Measurements from ENCODE around the gene IFT57. TPM values are rescaled to one million over a fixed set of nuclear protein-coding genes. Genes with fewer than 3 reads are reported as not detected.
"Not testable (repeated sequence)": the region's sequence is repeated elsewhere in the genome, so short reads cannot be mapped to it uniquely, and the experiment has no call there.

Gene IFT57
- polyA plus RNA-seq, 1 donor (not counting 4 experiments of a cell fraction or from before 2014, with no cell fraction given) = 47.6 TPM

GRCh38 chr3:108264534-108265298 is 42.5 kb upstream of the IFT57 start:
- H3K27me3 ChIP-seq (ENCODE audit: control insufficient read depth, extremely low read depth, insufficient read depth, low read length); H3K27ac ChIP-seq (ENCODE audit: control insufficient read depth, insufficient read depth, low read length); H3K36me3 ChIP-seq (ENCODE audit: control insufficient read depth in 2 of 2, extremely low read depth in 1 of 2, insufficient read depth in 2 of 2, low read length in 2 of 2); dilution Hi-C loops (cut with MboI; ENCODE audit: extremely low pct_ligation_motif_present, low sequenced_read_pairs); H3K79me2 ChIP-seq (ENCODE audit: control insufficient read depth, insufficient read depth, low read length); H3K4me3 ChIP-seq (ENCODE audit: control insufficient read depth in 2 of 3, extremely low read depth in 1 of 3, insufficient read depth in 2 of 3, low read depth in 1 of 3, low read length in 3 of 3); H3K4me1 ChIP-seq (ENCODE audit: control insufficient read depth, extremely low read depth, insufficient read depth, low read length); H3K9ac ChIP-seq (ENCODE audit: control insufficient read depth, extremely low read depth, insufficient read depth, low read length); FAIRE-seq; H3K9me3 ChIP-seq (ENCODE audit: control insufficient read depth, low read depth, low read length); DNase-seq (ENCODE audit: low read depth, low spot score); H4K20me1 ChIP-seq (ENCODE audit: control insufficient read depth, extremely low read depth, insufficient read depth, low read length); H3K4me2 ChIP-seq (ENCODE audit: control insufficient read depth, extremely low read depth, insufficient read depth, low read depth, low read length); H3K9me1 ChIP-seq (ENCODE audit: control insufficient read depth, extremely low read depth, insufficient read depth, low read length); H2AFZ ChIP-seq (ENCODE audit: control insufficient read depth, low read length): not testable (repeated sequence)

DNA sequence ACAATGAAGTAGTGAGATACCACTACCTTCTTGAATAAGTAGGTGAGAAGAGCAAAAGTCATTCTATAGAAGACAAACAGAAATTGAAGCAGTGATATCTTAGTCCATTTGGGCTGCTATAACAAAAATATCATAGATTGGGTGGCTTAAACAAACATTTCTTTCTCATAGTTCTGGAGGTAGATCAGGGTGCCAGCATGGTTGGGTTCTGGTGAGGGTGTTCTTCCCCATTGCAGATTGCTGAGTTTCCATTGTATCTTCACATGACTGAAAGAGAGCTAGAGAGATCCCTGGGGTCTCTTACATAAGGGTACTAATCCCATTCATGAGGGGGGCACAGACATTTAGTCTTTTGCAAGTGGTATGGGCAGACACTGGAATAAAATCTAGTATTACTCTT is 32.9 kb upstream of the IFT57 start:
- Histone ChIP-seq H3K36me3 (ENCODE audit: control insufficient read depth in 2 of 2, extremely low read depth in 1 of 2, insufficient read depth in 2 of 2, low read length in 2 of 2) (no peaks in the 10 kb centered on the region), H2AFZ (ENCODE audit: control insufficient read depth, low read length) (no peak overlapping the region), H4K20me1 (ENCODE audit: control insufficient read depth, extremely low read depth, insufficient read depth, low read length) (no peaks in the 10 kb centered on the region), H3K9me1 (ENCODE audit: control insufficient read depth, extremely low read depth, insufficient read depth, low read length) (no peaks in the 10 kb centered on the region), H3K27me3 (ENCODE audit: control insufficient read depth, extremely low read depth, insufficient read depth, low read length) (no peaks in the 10 kb centered on the region), H3K4me2 (ENCODE audit: control insufficient read depth, extremely low read depth, insufficient read depth, low read depth, low read length) (no peak overlapping the region), H3K4me3 (ENCODE audit: control insufficient read depth in 2 of 3, extremely low read depth in 1 of 3, insufficient read depth in 2 of 3, low read depth in 1 of 3, low read length in 3 of 3) (no peak overlapping the region), H3K9me3 (ENCODE audit: control insufficient read depth, low read depth, low read length) (no peaks in the 10 kb centered on the region), H3K9ac (ENCODE audit: control insufficient read depth, extremely low read depth, insufficient read depth, low read length) (no peak overlapping the region), H3K27ac (ENCODE audit: control insufficient read depth, insufficient read depth, low read length) (no peak overlapping the region), H3K4me1 (ENCODE audit: control insufficient read depth, extremely low read depth, insufficient read depth, low read length) (no peaks in the 10 kb centered on the region), H3K79me2 (ENCODE audit: control insufficient read depth, insufficient read depth, low read length) (no peaks in the 10 kb centered on the region)
- TF ChIP-seq, protein P1, sequence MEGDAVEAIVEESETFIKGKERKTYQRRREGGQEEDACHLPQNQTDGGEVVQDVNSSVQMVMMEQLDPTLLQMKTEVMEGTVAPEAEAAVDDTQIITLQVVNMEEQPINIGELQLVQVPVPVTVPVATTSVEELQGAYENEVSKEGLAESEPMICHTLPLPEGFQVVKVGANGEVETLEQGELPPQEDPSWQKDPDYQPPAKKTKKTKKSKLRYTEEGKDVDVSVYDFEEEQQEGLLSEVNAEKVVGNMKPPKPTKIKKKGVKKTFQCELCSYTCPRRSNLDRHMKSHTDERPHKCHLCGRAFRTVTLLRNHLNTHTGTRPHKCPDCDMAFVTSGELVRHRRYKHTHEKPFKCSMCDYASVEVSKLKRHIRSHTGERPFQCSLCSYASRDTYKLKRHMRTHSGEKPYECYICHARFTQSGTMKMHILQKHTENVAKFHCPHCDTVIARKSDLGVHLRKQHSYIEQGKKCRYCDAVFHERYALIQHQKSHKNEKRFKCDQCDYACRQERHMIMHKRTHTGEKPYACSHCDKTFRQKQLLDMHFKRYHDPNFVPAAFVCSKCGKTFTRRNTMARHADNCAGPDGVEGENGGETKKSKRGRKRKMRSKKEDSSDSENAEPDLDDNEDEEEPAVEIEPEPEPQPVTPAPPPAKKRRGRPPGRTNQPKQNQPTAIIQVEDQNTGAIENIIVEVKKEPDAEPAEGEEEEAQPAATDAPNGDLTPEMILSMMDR (optimal IDR thresholded peaks at IDR 0.05 in 1 of 3, IDR thresholded peaks at IDR 0.05 in 1 of 3, conservative IDR thresholded peaks at IDR 0.05 in 1 of 3; ENCODE audit: extremely low read depth in 1 of 3, insufficient read depth in 2 of 3, low read length in 3 of 3) = no peak
- TF ChIP-seq EZH2 (IDR thresholded peaks at IDR 0.05; ENCODE audit: low read length) = no peak
- no peak for FAIRE-seq
- DNase-seq (ENCODE audit: low read depth, low spot score) = no peak
- dilution Hi-C loops (cut with MboI; ENCODE audit: extremely low pct_ligation_motif_present, low sequenced_read_pairs) = no loop called here

- H3K36me3 ChIP-seq (ENCODE audit: control insufficient read depth in 2 of 2, extremely low read depth in 1 of 2, insufficient read depth in 2 of 2, low read length in 2 of 2) = no peaks in the 10 kb centered on the region
- FAIRE-seq = no peak
- no peak overlapping the region for H3K4me2 ChIP-seq (ENCODE audit: control insufficient read depth, extremely low read depth, insufficient read depth, low read depth, low read length)
- dilution Hi-C loops (cut with MboI; ENCODE audit: extremely low pct_ligation_motif_present, low sequenced_read_pairs) = no loop called here
- TF ChIP-seq EZH2 (IDR thresholded peaks at IDR 0.05; ENCODE audit: low read length) = no peak
- TF ChIP-seq, protein P1 (optimal IDR thresholded peaks at IDR 0.05 in 1 of 3, IDR thresholded peaks at IDR 0.05 in 1 of 3, conservative IDR thresholded peaks at IDR 0.05 in 1 of 3; ENCODE audit: extremely low read depth in 1 of 3, insufficient read depth in 2 of 3, low read length in 3 of 3) = no peak
- H3K27ac ChIP-seq (ENCODE audit: control insufficient read depth, insufficient read depth, low read length) = no peak overlapping the region
- no peak overlapping the region for H2AFZ ChIP-seq (ENCODE audit: control insufficient read depth, low read length)
- DNase-seq (ENCODE audit: low read depth, low spot score) = no peak
- no peak overlapping the region for H3K4me3 ChIP-seq (ENCODE audit: control insufficient read depth in 2 of 3, extremely low read depth in 1 of 3, insufficient read depth in 2 of 3, low read depth in 1 of 3, low read length in 3 of 3)
- H3K27me3 ChIP-seq (ENCODE audit: control insufficient read depth, extremely low read depth, insufficient read depth, low read length) = no peaks in the 10 kb centered on the region
- no peaks in the 10 kb centered on the region for H3K9me3 ChIP-seq (ENCODE audit: control insufficient read depth, low read depth, low read length)
- H3K9me1 ChIP-seq (ENCODE audit: control insufficient read depth, extremely low read depth, insufficient read depth, low read length) = no peaks in the 10 kb centered on the region
- no peak overlapping the region for H3K9ac ChIP-seq (ENCODE audit: control insufficient read depth, extremely low read depth, insufficient read depth, low read length)
- H3K79me2 ChIP-seq (ENCODE audit: control insufficient read depth, insufficient read depth, low read length) = no peaks in the 10 kb centered on the region
- H4K20me1 ChIP-seq (ENCODE audit: control insufficient read depth, extremely low read depth, insufficient read depth, low read length) = no peaks in the 10 kb centered on the region
- no peaks in the 10 kb centered on the region for H3K4me1 ChIP-seq (ENCODE audit: control insufficient read depth, extremely low read depth, insufficient read depth, low read length)
Observed at GRCh38 chr3:108251844-108252243, 29.6 kb upstream of the IFT57 start.
